Body of pancreas (tissue), 4 donors: ENCODE measurements around the gene TBRG1.

Experiments used
- POLR2A ChIP-seq, 3 donors: fragments of 450-650 bp; IDR thresholded peaks; one replicate each; pipeline ENCODE4 v1.6.1; 2016; ENCODE audit warnings: antibody characterized with exemption in 3 of 3, mild to moderate bottlenecking in 2 of 3
- TF ChIP-seq, protein P1 (sequence below), 7 experiments: fragments of 450-650 bp in 4 of 7; fragments of 200-600 bp in 3 of 7; sonication (generic) in 3 of 7; IDR thresholded peaks; one replicate each; pipeline ENCODE4 v1.5.1; 2016 to 2019; ENCODE audit warnings: antibody characterized with exemption in 7 of 7

DNA sequence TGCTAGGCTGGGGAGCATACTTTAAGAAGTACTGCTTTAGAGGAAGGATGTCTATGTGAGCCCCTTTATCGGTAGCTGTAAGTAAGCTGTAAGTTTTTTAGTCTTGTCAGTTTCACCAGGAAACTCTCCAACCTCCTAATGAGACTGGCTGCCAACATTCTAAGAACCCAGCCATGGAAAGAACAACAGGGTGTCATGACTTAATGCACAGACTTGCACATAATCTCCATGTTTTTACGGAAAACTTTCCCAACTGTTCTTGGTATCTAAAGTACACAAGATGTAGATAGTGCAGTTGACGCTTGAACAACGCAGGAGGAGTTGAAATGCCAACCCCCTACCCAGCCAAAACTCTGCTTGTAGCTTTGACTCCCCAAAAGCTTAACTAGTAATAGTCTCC, 43.9 kb upstream of the TBRG1 start:
- TF ChIP-seq, protein P1, sequence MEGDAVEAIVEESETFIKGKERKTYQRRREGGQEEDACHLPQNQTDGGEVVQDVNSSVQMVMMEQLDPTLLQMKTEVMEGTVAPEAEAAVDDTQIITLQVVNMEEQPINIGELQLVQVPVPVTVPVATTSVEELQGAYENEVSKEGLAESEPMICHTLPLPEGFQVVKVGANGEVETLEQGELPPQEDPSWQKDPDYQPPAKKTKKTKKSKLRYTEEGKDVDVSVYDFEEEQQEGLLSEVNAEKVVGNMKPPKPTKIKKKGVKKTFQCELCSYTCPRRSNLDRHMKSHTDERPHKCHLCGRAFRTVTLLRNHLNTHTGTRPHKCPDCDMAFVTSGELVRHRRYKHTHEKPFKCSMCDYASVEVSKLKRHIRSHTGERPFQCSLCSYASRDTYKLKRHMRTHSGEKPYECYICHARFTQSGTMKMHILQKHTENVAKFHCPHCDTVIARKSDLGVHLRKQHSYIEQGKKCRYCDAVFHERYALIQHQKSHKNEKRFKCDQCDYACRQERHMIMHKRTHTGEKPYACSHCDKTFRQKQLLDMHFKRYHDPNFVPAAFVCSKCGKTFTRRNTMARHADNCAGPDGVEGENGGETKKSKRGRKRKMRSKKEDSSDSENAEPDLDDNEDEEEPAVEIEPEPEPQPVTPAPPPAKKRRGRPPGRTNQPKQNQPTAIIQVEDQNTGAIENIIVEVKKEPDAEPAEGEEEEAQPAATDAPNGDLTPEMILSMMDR (IDR thresholded peaks at IDR 0.05) = no peak
- TF ChIP-seq POLR2A (IDR thresholded peaks at IDR 0.05) = no peak
